K562 (cell line): Measurements from ENCODE around the gene CCDC137. TPM values are rescaled to one million over a fixed set of nuclear protein-coding genes. Genes with fewer than 3 reads are reported as not detected.

Source experiments
- ESRRB ChIP-seq: fragments of 250-450 bp; sonication (Bioruptor Pico); IDR thresholded peaks from 2 replicates; pipeline ENCODE4 v1.5.0; 2020; ENCODE audit warnings: mild to moderate bottlenecking, moderate library complexity, borderline replicate concordance
- NR4A1 ChIP-seq, 2 experiments: fragments of 250-450 bp in 1 of 2; fragments of 450-650 bp in 1 of 2; sonication (Bioruptor Pico) in 1 of 2; IDR thresholded peaks; 2 replicates each; pipeline versions ENCODE4 v1.4.0 to v1.6.1; 2016 to 2020; ENCODE audit warnings: mild to moderate bottlenecking in 2 of 2, missing compliant biosample characterization in 1 of 2, missing genetic modification characterization in 1 of 2, moderate library complexity in 1 of 2
- POLR2AphosphoS5 ChIP-seq: IDR thresholded peaks from 2 replicates; pipeline ENCODE4 v1.6.1; 2011; ENCODE audit warnings: mild to moderate bottlenecking, low read depth, low read length, moderate library complexity; ENCODE audit not compliant: control insufficient read depth, insufficient read depth
- SNIP1 ChIP-seq: fragments of 450-650 bp; IDR thresholded peaks from 2 replicates; pipeline ENCODE4 v1.7.1; 2017; ENCODE audit warnings: low read depth, mild to moderate bottlenecking
- SUPT5H ChIP-seq: fragments of 450-650 bp; IDR thresholded peaks from 2 replicates; pipeline ENCODE4 v1.6.1; 2016
- ZBTB1 ChIP-seq: sonication (generic); formaldehyde crosslinking; IDR thresholded peaks from 2 replicates; pipeline ENCODE4 v1.8.1; 2023; ENCODE audit warnings: missing genetic modification reagents, low read depth, mild to moderate bottlenecking, borderline replicate concordance
- ZNF165 ChIP-seq: fragments of 250-450 bp; sonication (Bioruptor Pico); IDR thresholded peaks from 2 replicates; pipeline ENCODE4 v1.4.0; 2020; ENCODE audit warnings: borderline replicate concordance
- ZNF347 ChIP-seq: fragments of 450-650 bp; formaldehyde crosslinking; IDR thresholded peaks from 2 replicates; pipeline ENCODE4 v1.4.0; 2020; ENCODE audit warnings: low read depth, mild to moderate bottlenecking, moderate library complexity
- ZNF586 ChIP-seq: fragments of 450-650 bp; formaldehyde crosslinking; conservative IDR thresholded peaks from 2 replicates; pipeline ENCODE4 v1.4.0; 2020; ENCODE audit warnings: mild to moderate bottlenecking, moderate library complexity
- ZNF785 ChIP-seq: fragments of 250-450 bp; sonication (Bioruptor Pico); IDR thresholded peaks from 2 replicates; pipeline ENCODE4 v1.4.0; 2020; ENCODE audit warnings: mild to moderate bottlenecking
- polyA plus RNA-seq, 8 experiments: library from polyadenylated mRNA; depleted of rRNA in 4 of 8; stranded (reverse) in 5 of 8; unstranded in 3 of 8; fragments of >200 nt; fragmentation: Nextera tagmentation in 2 of 8; fragmentation: Illumina TruSeq in 1 of 8; extraction: Ambion mirVana in 2 of 8; extraction: Trizol in 1 of 8; gene quantifications; 2 replicates each; pipeline versions ENCODE4 v1.2.1 to v1.2.3, GENCODE V29; 2011 to 2014; ENCODE audit warnings: inconsistent platforms in 1 of 8, missing spikeins in 1 of 8
- total RNA-seq, 7 experiments: library from RNA; depleted of rRNA in 6 of 7; stranded (reverse); fragments of >200 nt in 6 of 7; fragmentation: Illumina TruSeq in 2 of 7; extraction: Trizol in 2 of 7; gene quantifications; 2 replicates each; pipeline versions ENCODE4 v1.2.1 to v1.2.3, GENCODE V29; 2011 to 2021; ENCODE audit warnings: low replicate concordance in 1 of 7
- TF ChIP-seq, protein P1 (sequence below): fragments of 250-450 bp; sonication (Bioruptor Pico); IDR thresholded peaks from 2 replicates; pipeline ENCODE4 v1.5.0; 2022; ENCODE audit warnings: mild to moderate bottlenecking
- TF ChIP-seq, protein P2 (sequence below): fragments of 250-450 bp; sonication (Bioruptor Pico); IDR thresholded peaks from 2 replicates; pipeline ENCODE4 v1.5.0; 2021
- TF ChIP-seq, protein P3 (sequence below): IDR thresholded peaks from 2 replicates; pipeline ENCODE4 v1.6.1; 2014; ENCODE audit warnings: antibody characterized with exemption
- TF ChIP-seq, protein P4 (sequence below), 2 experiments: fragments of 450-650 bp; IDR thresholded peaks; 2 replicates each; pipeline ENCODE4 v1.6.1; 2016
- TF ChIP-seq, protein P5 (sequence below), 2 experiments: fragments of 450-650 bp in 1 of 2; IDR thresholded peaks; 2 replicates each; pipeline ENCODE4 v1.6.1; 2011 to 2017; ENCODE audit warnings: low read depth in 2 of 2, antibody characterized with exemption in 1 of 2, borderline replicate concordance in 1 of 2, low read length in 1 of 2, mild to moderate bottlenecking in 1 of 2, mixed read lengths in 1 of 2; ENCODE audit not compliant: control insufficient read depth in 1 of 2
- TF ChIP-seq, protein P6 (sequence below): fragments of 250-450 bp; sonication (Bioruptor Pico); IDR thresholded peaks from 2 replicates; pipeline ENCODE4 v1.5.1; 2021; ENCODE audit warnings: mild to moderate bottlenecking

CCDC137 gene
- total and polyA plus RNA-seq, 9 of the 15 experiments (the other 6 are each of a cell fraction or from before 2014, with no cell fraction given): 2.3 to 68.1 (median 38.3) TPM

DNA sequence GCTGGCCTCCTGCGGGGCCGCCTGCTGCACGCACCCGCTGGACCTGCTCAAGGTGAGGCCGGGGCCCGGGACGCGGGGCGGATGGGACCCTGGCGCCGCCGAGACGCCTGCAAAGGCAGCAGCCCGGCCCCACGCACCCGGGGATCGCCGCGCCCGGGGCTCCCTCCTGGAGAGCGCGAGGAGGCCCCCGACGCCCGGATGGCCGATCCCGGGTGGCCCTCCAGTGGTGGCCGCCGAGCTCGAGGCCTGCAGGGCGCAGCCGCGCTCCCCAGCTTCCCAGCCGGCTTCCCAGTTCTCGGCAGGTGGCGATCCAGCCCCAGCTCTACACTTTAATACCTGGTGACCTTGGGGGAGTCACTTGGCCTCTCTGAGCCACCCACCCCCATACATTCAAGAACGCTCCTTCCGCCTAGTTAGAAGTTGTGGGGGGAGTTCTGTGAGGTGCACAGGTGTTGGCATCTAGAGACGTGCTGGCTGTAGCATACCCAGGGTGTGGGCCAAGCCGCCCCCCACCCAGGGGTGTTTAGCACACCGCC lies 46.0 kb downstream of the CCDC137 start (continued):
- TF ChIP-seq, protein P1, sequence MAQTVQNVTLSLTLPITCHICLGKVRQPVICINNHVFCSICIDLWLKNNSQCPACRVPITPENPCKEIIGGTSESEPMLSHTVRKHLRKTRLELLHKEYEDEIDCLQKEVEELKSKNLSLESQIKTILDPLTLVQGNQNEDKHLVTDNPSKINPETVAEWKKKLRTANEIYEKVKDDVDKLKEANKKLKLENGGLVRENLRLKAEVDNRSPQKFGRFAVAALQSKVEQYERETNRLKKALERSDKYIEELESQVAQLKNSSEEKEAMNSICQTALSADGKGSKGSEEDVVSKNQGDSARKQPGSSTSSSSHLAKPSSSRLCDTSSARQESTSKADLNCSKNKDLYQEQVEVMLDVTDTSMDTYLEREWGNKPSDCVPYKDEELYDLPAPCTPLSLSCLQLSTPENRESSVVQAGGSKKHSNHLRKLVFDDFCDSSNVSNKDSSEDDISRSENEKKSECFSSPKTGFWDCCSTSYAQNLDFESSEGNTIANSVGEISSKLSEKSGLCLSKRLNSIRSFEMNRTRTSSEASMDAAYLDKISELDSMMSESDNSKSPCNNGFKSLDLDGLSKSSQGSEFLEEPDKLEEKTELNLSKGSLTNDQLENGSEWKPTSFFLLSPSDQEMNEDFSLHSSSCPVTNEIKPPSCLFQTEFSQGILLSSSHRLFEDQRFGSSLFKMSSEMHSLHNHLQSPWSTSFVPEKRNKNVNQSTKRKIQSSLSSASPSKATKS (CRISPR knock-in tag): no peak
- TF ChIP-seq ZNF785 (CRISPR knock-in tag): no peak
- TF ChIP-seq ZNF586 (CRISPR knock-in tag): no peak
- no peak for TF ChIP-seq POLR2AphosphoS5
- no peak for TF ChIP-seq ESRRB (CRISPR knock-in tag)
- no peak for TF ChIP-seq ZNF347 (CRISPR knock-in tag)
- TF ChIP-seq, protein P2, sequence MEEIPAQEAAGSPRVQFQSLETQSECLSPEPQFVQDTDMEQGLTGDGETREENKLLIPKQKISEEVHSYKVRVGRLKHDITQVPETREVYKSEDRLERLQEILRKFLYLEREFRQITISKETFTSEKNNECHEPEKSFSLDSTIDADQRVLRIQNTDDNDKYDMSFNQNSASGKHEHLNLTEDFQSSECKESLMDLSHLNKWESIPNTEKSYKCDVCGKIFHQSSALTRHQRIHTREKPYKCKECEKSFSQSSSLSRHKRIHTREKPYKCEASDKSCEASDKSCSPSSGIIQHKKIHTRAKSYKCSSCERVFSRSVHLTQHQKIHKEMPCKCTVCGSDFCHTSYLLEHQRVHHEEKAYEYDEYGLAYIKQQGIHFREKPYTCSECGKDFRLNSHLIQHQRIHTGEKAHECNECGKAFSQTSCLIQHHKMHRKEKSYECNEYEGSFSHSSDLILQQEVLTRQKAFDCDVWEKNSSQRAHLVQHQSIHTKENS: no peak
- TF ChIP-seq, protein P3, sequence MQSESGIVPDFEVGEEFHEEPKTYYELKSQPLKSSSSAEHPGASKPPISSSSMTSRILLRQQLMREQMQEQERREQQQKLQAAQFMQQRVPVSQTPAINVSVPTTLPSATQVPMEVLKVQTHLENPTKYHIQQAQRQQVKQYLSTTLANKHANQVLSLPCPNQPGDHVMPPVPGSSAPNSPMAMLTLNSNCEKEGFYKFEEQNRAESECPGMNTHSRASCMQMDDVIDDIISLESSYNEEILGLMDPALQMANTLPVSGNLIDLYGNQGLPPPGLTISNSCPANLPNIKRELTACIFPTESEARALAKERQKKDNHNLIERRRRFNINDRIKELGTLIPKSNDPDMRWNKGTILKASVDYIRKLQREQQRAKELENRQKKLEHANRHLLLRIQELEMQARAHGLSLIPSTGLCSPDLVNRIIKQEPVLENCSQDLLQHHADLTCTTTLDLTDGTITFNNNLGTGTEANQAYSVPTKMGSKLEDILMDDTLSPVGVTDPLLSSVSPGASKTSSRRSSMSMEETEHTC: no peak
- TF ChIP-seq NR4A1 (CRISPR knock-in tag; IDR thresholded peaks at IDR 0.05): no peak
- TF ChIP-seq NR4A1 (tag; IDR thresholded peaks at IDR 0.05): no peak
- TF ChIP-seq ZBTB1 (CRISPR knock-in tag): peak; percentile 58; the same call in 1 of the 2 replicates
- no peak for TF ChIP-seq SNIP1
- 0 out of 2 replicates have a peak, but pooled peaks have one; percentile 37 for TF ChIP-seq SUPT5H
- TF ChIP-seq, protein P4, sequence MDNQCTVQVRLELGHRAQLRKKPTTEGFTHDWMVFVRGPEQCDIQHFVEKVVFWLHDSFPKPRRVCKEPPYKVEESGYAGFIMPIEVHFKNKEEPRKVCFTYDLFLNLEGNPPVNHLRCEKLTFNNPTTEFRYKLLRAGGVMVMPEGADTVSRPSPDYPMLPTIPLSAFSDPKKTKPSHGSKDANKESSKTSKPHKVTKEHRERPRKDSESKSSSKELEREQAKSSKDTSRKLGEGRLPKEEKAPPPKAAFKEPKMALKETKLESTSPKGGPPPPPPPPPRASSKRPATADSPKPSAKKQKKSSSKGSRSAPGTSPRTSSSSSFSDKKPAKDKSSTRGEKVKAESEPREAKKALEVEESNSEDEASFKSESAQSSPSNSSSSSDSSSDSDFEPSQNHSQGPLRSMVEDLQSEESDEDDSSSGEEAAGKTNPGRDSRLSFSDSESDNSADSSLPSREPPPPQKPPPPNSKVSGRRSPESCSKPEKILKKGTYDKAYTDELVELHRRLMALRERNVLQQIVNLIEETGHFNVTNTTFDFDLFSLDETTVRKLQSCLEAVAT (IDR thresholded peaks at IDR 0.05): no peak
- TF ChIP-seq ZNF165 (CRISPR knock-in tag): no peak
- TF ChIP-seq, protein P5, sequence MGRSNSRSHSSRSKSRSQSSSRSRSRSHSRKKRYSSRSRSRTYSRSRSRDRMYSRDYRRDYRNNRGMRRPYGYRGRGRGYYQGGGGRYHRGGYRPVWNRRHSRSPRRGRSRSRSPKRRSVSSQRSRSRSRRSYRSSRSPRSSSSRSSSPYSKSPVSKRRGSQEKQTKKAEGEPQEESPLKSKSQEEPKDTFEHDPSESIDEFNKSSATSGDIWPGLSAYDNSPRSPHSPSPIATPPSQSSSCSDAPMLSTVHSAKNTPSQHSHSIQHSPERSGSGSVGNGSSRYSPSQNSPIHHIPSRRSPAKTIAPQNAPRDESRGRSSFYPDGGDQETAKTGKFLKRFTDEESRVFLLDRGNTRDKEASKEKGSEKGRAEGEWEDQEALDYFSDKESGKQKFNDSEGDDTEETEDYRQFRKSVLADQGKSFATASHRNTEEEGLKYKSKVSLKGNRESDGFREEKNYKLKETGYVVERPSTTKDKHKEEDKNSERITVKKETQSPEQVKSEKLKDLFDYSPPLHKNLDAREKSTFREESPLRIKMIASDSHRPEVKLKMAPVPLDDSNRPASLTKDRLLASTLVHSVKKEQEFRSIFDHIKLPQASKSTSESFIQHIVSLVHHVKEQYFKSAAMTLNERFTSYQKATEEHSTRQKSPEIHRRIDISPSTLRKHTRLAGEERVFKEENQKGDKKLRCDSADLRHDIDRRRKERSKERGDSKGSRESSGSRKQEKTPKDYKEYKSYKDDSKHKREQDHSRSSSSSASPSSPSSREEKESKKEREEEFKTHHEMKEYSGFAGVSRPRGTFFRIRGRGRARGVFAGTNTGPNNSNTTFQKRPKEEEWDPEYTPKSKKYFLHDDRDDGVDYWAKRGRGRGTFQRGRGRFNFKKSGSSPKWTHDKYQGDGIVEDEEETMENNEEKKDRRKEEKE (IDR thresholded peaks at IDR 0.05; ENCODE audit: borderline replicate concordance in 1 of 2, control insufficient read depth in 1 of 2, low read depth in 2 of 2, low read length in 1 of 2): no peak
- TF ChIP-seq, protein P6, sequence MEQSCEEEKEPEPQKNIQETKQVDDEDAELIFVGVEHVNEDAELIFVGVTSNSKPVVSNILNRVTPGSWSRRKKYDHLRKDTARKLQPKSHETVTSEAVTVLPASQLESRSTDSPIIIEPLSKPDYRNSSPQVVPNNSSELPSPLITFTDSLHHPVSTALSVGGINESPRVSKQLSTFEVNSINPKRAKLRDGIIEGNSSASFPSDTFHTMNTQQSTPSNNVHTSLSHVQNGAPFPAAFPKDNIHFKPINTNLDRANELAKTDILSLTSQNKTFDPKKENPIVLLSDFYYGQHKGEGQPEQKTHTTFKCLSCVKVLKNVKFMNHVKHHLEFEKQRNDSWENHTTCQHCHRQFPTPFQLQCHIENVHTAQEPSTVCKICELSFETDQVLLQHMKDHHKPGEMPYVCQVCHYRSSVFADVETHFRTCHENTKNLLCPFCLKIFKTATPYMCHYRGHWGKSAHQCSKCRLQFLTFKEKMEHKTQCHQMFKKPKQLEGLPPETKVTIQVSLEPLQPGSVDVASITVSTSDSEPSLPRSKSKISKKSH (CRISPR knock-in tag): no peak
